ENCODE measurements around the gene SMARCC1.
"Not testable (repeated sequence)": the region's sequence is repeated elsewhere in the genome, so short reads cannot be mapped to it uniquely, and the experiment has no call there.

The SMARCC1 gene

DNA sequence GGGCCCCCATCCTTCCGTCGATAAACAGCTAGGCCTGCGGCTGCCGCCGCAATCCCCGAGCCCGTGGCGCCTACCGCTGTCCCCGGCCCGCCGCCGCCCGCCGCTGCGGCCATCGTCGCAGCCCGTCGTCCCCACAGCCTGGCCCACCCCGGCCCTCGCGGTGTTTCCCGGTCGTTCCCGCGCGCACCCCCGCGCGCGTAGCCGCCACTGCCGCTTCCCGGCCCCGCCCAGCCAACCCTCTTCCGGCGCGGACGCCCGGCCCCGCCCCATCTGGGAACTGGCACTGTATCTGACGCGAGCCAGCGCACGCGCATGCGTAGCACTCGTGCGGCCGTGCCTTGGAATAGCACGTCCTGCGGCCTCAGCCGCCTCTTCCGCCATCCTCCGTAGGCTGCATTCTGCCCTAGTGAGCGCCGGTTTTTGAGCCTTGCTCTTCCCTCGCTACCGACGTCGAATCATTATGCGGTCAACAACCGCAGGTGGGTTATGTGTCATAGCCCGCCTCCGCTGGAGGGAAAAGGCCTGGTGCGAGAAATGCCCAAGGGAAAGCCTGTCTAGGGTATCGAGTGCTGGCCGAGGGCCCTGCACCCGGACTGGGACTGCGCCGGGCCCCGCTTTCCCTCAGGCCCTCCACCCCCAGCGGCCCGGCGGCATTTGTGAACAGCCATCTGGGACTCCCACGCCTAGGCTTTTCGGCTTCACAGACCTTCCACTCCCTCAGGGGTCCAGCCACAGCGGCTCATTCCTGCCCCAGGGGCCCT is at the start of gene SMARCC1:
TSS of gene SMARCC1 (minus strand) at position 209 of the 761 bp plus-strand sequence. CDS start at position 113, 96 bp downstream.
- peak; percentile 99 for DNase-seq
- no peaks in the 10 kb centered on the region for H3K9me2 ChIP-seq (replicated peaks; ENCODE audit: insufficient read depth, low read length)
- H2AFZ ChIP-seq (ENCODE audit: low read length), result peak within 1 kb of the TSS; percentile 79
- no peaks in the 10 kb centered on the region; the same call in 1 of the 2 replicates for H4K20me1 ChIP-seq (ENCODE audit: insufficient read depth, low read length)
- peak within 1 kb of the TSS; percentile 80 for H3K4me3 ChIP-seq (ENCODE audit: low read length)
- H3K36me3 ChIP-seq (replicated peaks; ENCODE audit: insufficient read depth, low read length), result no peaks in the 10 kb centered on the region
- H3K27ac ChIP-seq (ENCODE audit: low read length), result peak within 1 kb of the TSS; percentile 96
- peak within 1 kb of the TSS; percentile 90 for H3K4me2 ChIP-seq (ENCODE audit: low read depth, low read length)
- no peaks in the 10 kb centered on the region for H3K9me3 ChIP-seq (replicated peaks; ENCODE audit: insufficient read depth, low read length)
- H3F3A ChIP-seq (ENCODE audit: insufficient read depth, low read length), result peaks cover 29% of the 10 kb centered on the region
- H3K79me2 ChIP-seq (ENCODE audit: low read length), result peaks cover 47% of the 10 kb centered on the region
- peak within 1 kb of the TSS; percentile 94 for H3K9ac ChIP-seq (ENCODE audit: low read length)
- peaks cover 15% of the 10 kb centered on the region; the same call in 1 of the 2 replicates for H3K4me1 ChIP-seq (ENCODE audit: low read length)
- TF ChIP-seq, protein P1, sequence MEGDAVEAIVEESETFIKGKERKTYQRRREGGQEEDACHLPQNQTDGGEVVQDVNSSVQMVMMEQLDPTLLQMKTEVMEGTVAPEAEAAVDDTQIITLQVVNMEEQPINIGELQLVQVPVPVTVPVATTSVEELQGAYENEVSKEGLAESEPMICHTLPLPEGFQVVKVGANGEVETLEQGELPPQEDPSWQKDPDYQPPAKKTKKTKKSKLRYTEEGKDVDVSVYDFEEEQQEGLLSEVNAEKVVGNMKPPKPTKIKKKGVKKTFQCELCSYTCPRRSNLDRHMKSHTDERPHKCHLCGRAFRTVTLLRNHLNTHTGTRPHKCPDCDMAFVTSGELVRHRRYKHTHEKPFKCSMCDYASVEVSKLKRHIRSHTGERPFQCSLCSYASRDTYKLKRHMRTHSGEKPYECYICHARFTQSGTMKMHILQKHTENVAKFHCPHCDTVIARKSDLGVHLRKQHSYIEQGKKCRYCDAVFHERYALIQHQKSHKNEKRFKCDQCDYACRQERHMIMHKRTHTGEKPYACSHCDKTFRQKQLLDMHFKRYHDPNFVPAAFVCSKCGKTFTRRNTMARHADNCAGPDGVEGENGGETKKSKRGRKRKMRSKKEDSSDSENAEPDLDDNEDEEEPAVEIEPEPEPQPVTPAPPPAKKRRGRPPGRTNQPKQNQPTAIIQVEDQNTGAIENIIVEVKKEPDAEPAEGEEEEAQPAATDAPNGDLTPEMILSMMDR (IDR thresholded peaks at IDR 0.05; ENCODE audit: low read length), result no peak
- no peak for TF ChIP-seq EZH2phosphoT487 (IDR thresholded peaks at IDR 0.05; ENCODE audit: low read length)
- TF ChIP-seq EZH2 (optimal IDR thresholded peaks at IDR 0.05; ENCODE audit: low read depth, low read length), result no peak
- no peaks in the 10 kb centered on the region for H3K27me3 ChIP-seq (replicated peaks; ENCODE audit: insufficient read depth, low read length)

DNA sequence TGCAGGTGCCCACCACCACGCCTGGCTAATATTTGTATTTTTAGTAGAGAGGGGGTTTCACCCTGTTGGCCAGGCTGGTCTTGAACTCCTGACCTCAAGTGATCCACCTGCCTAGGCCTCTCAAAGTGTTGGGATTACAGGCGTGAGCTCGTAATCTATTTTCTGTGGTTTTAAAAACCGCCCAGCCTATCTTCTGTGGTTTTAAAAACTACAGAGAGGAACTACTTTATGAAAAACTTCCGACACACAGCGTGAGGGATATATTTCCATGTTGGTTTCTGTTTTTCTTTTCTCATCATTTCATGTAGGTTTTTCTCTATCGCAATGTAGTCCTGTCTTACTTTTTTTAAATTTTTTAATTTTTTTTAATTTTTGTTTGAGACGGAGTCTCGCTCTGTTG is 47.8 kb upstream of the SMARCC1 start:
- not testable (repeated sequence) for H3K9ac ChIP-seq (ENCODE audit: low read length); H3K9me3 ChIP-seq (replicated peaks; ENCODE audit: insufficient read depth, low read length); H3F3A ChIP-seq (ENCODE audit: insufficient read depth, low read length); H3K4me3 ChIP-seq (ENCODE audit: low read length); H3K4me1 ChIP-seq (ENCODE audit: low read length); H3K27me3 ChIP-seq (replicated peaks; ENCODE audit: insufficient read depth, low read length); H3K9me2 ChIP-seq (replicated peaks; ENCODE audit: insufficient read depth, low read length); H3K4me2 ChIP-seq (ENCODE audit: low read depth, low read length); H3K27ac ChIP-seq (ENCODE audit: low read length); DNase-seq; H2AFZ ChIP-seq (ENCODE audit: low read length); H4K20me1 ChIP-seq (ENCODE audit: insufficient read depth, low read length)
- Histone ChIP-seq H3K79me2 (ENCODE audit: low read length) (peaks cover 38% of the 10 kb centered on the region), H3K36me3 (replicated peaks; ENCODE audit: insufficient read depth, low read length) (peaks cover 12% of the 10 kb centered on the region)

DNA sequence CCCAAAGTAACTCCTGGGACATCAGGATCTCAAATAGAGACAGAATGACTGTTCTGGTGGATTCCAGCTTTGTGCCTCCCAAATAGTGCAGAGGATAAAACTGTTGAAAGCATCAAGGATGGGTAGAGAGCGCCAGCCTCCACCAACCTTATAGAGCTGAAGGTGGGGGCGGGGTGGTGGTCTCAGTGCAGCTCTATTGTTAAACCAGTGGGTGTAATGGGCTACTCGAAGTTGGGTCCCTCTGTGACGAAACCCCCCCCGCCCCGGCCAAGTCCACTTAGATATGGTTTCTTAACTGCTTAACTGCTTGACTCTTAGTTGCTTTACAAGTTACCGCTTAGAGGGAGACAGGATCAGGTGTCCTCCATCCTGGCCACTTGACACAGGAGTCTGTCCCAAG is 43.9 kb upstream of the SMARCC1 start:
- no peaks in the 10 kb centered on the region for H3K9me2 ChIP-seq (replicated peaks; ENCODE audit: insufficient read depth, low read length)
- peaks cover 38% of the 10 kb centered on the region for H3K79me2 ChIP-seq (ENCODE audit: low read length)
- DNase-seq, result no peak
- H4K20me1 ChIP-seq (ENCODE audit: insufficient read depth, low read length), result no peaks in the 10 kb centered on the region; the same call in 1 of the 2 replicates
- peak overlapping the region; percentile 83 for H3K4me2 ChIP-seq (ENCODE audit: low read depth, low read length)
- peaks cover 12% of the 10 kb centered on the region for H3K36me3 ChIP-seq (replicated peaks; ENCODE audit: insufficient read depth, low read length)
- H3K9me3 ChIP-seq (replicated peaks; ENCODE audit: insufficient read depth, low read length), result no peaks in the 10 kb centered on the region
- no peak for TF ChIP-seq EZH2phosphoT487 (IDR thresholded peaks at IDR 0.05; ENCODE audit: low read length)
- TF ChIP-seq EZH2 (optimal IDR thresholded peaks at IDR 0.05; ENCODE audit: low read depth, low read length), result no peak
- TF ChIP-seq, protein P1 (IDR thresholded peaks at IDR 0.05; ENCODE audit: low read length), result no peak
- peak overlapping the region; percentile 74 for H2AFZ ChIP-seq (ENCODE audit: low read length)
- H3K9ac ChIP-seq (ENCODE audit: low read length), result peak overlapping the region; percentile 92
- peak overlapping the region; percentile 88 for H3K4me3 ChIP-seq (ENCODE audit: low read length)
- no peaks in the 10 kb centered on the region for H3F3A ChIP-seq (ENCODE audit: insufficient read depth, low read length)
- peaks cover 6% of the 10 kb centered on the region for H3K4me1 ChIP-seq (ENCODE audit: low read length)
- peak overlapping the region; percentile 17; the same call in 1 of the 2 replicates for H3K27ac ChIP-seq (ENCODE audit: low read length)
- no peaks in the 10 kb centered on the region for H3K27me3 ChIP-seq (replicated peaks; ENCODE audit: insufficient read depth, low read length)
